ENCODE data around the gene WASL.

DNA sequence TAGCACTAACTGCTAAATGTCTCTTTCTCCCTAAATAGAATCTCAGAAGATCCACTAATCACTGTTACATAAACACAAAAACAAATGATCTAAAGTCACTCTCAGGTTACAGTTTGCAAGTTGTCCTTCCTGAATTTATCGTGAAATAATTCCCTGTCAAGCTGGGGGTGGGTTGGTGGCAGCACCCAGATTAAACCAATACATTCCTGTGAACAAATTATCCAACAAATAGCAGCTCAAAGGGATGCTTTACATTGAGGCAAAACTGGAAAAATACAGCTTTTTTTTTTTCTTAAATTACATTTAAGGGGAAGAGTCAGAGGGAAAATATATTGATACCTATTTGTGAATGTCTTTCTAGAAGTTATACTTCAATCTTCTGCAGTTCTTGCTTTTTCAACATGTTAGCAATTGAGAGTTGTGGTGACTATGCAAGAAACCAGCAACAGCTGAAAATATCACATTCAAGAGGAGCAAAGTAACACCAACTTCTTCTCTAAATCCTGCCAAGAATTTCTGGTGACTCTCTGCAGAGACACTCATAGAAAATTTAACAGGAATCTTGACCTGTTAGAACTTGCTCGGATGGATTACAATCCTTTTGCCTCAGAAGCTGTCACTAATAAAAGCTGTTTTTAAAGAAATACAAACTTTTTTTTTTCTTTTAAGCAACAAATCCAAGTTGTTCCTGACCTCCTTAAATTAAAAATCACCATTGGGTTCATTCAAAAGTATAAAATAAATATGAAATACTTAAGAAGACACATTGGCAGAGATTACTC lies 74.2 kb downstream of the WASL start:
- TF ChIP-seq CTCF (conservative IDR thresholded peaks at IDR 0.05) (no peak), ZFX (IDR thresholded peaks at IDR 0.05) (no peak)
